Mesothelial cell of epicardium (in vitro differentiated cells): ENCODE results near the gene FAM120B. TPM values are rescaled to one million over a fixed set of nuclear protein-coding genes. Genes with fewer than 3 reads are reported as not detected.
A peak's percentile ranks its signal among the peaks of the same experiment; 100 is the strongest.

Experiments used
- DNase-seq, 2 experiments: peaks; one replicate each; pipeline ENCODE4 v3.0.0; 2021; ENCODE audit warnings: low spot score in 2 of 2; ENCODE audit not compliant: unreplicated experiment in 2 of 2
- H3K27ac Mint-ChIP-seq: 2 replicates; pipeline ENCODE4 v1.8.0; 2021; ENCODE audit warnings: mixed read lengths
- H3K27me3 Mint-ChIP-seq: 2 replicates; pipeline ENCODE4 v1.8.0; 2021; ENCODE audit warnings: low read depth, mixed read lengths
- H3K36me3 Mint-ChIP-seq: 2 replicates; pipeline ENCODE4 v1.8.0; 2021; ENCODE audit warnings: mixed read lengths
- H3K4me1 Mint-ChIP-seq: 2 replicates; pipeline ENCODE4 v1.8.0; 2021; ENCODE audit warnings: mixed read lengths
- H3K4me3 Mint-ChIP-seq: 2 replicates; pipeline ENCODE4 v1.8.0; 2021; ENCODE audit warnings: mild to moderate bottlenecking, moderate library complexity, mixed read lengths
- H3K9me3 Mint-ChIP-seq: 2 replicates; pipeline ENCODE4 v1.8.0; 2021; ENCODE audit warnings: mixed read lengths
- total RNA-seq: library from RNA; stranded (reverse); gene quantifications from 3 replicates; pipeline ENCODE4 v1.2.1, GENCODE V29; 2021
- TF ChIP-seq, protein P1 (sequence below): fragments of 200-600 bp; sonication (generic); IDR thresholded peaks from one replicate; pipeline ENCODE4 v1.5.0; 2021; ENCODE audit warnings: antibody characterized with exemption; ENCODE audit not compliant: unreplicated experiment

Gene FAM120B
- total RNA-seq, 1 donor from 2014 or later, result 44.1 TPM

DNA sequence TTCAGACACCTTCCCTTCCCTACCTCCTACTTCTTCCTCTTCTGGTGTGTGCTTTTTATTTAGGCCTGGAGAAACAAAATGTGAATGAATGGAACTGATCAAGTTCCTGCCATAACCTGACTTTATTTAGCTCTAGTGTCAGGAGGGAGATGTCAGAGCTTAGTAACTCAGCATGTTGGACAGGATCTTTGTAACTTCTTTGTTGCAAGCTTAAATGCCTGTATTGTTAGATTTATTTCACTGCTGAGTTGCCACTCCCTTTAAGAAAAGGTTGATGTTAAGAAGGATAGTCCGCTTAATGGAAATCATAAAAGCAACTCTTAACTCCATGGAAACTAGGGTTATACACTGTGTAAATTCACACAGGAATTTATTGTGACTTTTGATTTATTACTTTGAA is 2.2 kb downstream of the FAM120B start:
- Mint-ChIP-seq H3K4me1 (peaks cover 27% of the 10 kb centered on the region), H3K36me3 (peaks cover 4% of the 10 kb centered on the region), H3K27me3 (no peaks in the 10 kb centered on the region), H3K9me3 (peaks cover 5% of the 10 kb centered on the region), H3K4me3 (peak overlapping the region; percentile 88), H3K27ac (no peak overlapping the region)
- TF ChIP-seq, protein P1, sequence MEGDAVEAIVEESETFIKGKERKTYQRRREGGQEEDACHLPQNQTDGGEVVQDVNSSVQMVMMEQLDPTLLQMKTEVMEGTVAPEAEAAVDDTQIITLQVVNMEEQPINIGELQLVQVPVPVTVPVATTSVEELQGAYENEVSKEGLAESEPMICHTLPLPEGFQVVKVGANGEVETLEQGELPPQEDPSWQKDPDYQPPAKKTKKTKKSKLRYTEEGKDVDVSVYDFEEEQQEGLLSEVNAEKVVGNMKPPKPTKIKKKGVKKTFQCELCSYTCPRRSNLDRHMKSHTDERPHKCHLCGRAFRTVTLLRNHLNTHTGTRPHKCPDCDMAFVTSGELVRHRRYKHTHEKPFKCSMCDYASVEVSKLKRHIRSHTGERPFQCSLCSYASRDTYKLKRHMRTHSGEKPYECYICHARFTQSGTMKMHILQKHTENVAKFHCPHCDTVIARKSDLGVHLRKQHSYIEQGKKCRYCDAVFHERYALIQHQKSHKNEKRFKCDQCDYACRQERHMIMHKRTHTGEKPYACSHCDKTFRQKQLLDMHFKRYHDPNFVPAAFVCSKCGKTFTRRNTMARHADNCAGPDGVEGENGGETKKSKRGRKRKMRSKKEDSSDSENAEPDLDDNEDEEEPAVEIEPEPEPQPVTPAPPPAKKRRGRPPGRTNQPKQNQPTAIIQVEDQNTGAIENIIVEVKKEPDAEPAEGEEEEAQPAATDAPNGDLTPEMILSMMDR, result no peak
- DNase-seq, result no peak

DNA sequence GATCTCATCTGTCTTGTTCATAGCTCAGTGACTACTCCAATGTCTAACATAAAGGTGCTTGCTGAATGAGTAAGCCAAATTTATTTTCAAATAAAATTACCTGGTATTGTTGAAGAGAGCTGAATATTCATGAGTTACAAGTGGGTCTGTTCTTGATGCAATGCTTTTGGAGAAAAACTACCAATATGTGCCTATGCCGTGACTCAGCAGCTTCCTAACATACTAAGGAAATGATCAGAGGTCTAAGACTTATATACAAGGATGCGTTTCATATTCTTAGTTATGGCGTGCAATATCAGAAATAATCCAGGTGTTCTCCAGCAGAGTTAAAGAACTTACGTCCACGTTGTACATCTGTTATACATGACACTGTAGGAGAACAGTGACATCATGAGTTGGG is 5.1 kb downstream of the FAM120B start:
- TF ChIP-seq, protein P1, result no peak
- H3K27me3 Mint-ChIP-seq, result no peaks in the 10 kb centered on the region
- peaks cover 19% of the 10 kb centered on the region for H3K4me1 Mint-ChIP-seq
- H3K4me3 Mint-ChIP-seq, result no peak overlapping the region
- no peak for DNase-seq
- H3K9me3 Mint-ChIP-seq, result no peaks in the 10 kb centered on the region
- peaks cover under 1% of the 10 kb centered on the region for H3K36me3 Mint-ChIP-seq
- H3K27ac Mint-ChIP-seq, result no peak overlapping the region

DNA sequence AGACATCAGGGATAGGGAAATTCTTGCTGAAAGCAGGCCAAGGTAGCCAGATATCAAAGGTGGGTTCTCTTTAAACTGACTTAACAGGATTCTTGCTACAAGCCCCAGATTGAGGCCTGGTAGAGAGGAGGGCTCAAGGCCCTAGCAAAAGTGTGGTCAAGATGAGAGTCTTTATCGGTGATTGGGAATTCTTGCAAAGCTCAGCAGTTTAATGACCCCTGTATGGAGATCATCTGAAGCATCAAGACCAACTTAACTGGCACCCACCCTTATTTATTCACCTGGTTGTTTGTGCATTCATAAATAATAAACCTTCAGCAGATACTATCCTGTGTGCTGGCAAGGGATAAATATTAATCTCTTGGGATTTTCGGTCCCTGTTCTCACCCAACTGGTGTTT is 6.3 kb downstream of the FAM120B start:
- Mint-ChIP-seq H3K4me3 (no peak overlapping the region), H3K9me3 (no peaks in the 10 kb centered on the region), H3K27me3 (no peaks in the 10 kb centered on the region), H3K4me1 (peaks cover 10% of the 10 kb centered on the region), H3K27ac (no peak overlapping the region), H3K36me3 (peaks cover 6% of the 10 kb centered on the region)
- DNase-seq, result no peak
- TF ChIP-seq, protein P1, result no peak

DNA sequence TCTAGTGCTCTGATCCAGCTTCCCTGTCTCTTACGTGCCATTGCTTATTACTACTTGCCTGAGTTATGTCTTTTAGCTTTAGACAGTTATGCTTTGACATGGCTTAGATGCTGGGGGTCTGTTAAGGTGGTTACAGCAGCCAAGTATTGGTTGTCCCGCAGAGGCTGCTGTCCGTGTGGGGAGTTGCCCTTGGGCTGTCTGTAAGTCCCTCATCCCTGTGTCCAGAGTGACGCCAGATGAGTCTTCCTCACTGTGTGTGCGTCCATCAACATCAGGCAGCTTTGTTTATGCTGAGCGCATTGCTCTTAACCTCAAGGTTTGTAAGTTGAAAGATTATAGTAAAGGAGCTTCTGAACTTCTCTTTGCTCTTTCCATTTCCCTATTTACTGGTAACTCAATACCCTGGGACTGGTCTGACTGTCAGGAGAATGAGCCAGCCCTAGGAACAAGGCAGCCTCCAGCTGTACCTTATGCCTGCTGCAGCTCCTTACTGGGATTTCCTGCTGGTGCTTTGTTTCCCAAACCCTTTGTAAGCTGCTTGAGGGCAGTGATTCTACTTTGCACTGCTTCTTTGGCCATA is 7.2 kb downstream of the FAM120B start:
- Mint-ChIP-seq H3K27me3 (no peaks in the 10 kb centered on the region), H3K9me3 (no peaks in the 10 kb centered on the region), H3K27ac (no peak overlapping the region), H3K4me1 (peaks cover 2% of the 10 kb centered on the region), H3K36me3 (peaks cover 8% of the 10 kb centered on the region), H3K4me3 (no peak overlapping the region)
- DNase-seq, result no peak
- TF ChIP-seq, protein P1, result no peak

DNA sequence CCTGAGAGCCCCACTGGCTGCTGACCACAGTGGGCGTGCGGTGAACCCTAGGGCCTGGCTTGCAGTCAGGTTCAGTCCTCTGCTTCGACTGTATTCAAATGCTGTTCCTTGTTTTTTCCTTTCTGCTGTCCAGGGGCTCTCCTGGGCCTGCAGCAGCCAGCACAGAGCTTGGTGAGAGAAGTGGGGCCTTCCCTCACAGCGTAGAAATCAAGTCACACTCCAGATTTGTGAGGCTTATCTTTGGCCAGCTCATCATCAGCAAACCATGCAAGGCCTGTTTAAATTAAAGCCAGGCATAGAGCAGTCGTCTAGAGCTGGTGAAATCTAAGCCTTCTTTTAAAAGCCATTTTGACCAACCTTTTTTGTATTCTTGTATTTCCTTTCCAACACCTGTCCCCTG is 8.4 kb downstream of the FAM120B start:
- Mint-ChIP-seq H3K27me3 (no peaks in the 10 kb centered on the region), H3K4me1 (no peaks in the 10 kb centered on the region), H3K27ac (no peak overlapping the region), H3K4me3 (no peak overlapping the region), H3K9me3 (no peaks in the 10 kb centered on the region), H3K36me3 (peaks cover 14% of the 10 kb centered on the region)
- TF ChIP-seq, protein P1, result no peak
- no peak for DNase-seq

DNA sequence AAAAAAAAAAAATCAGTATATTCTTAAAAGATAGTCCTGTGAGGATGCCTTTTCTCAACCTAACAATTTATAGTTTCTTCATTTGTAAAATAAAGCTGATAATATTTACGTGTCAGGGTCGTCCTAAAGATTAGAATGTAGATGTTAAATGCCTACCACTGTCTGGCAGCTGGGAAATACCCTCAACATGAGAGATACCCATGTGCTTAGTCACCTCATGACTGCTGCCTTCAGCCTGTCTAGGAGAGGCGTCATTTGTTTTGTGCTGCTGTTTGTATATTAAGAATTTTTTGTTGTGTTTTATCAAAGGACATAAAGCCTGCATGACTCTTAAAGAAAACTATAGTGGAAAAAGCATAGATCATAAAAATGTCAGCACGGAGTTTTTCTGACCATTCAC is 9.5 kb downstream of the FAM120B start:
- no peak overlapping the region for H3K27ac Mint-ChIP-seq
- H3K27me3 Mint-ChIP-seq, result no peaks in the 10 kb centered on the region
- TF ChIP-seq, protein P1, result no peak
- no peaks in the 10 kb centered on the region for H3K4me1 Mint-ChIP-seq
- no peaks in the 10 kb centered on the region for H3K9me3 Mint-ChIP-seq
- DNase-seq, result no peak
- H3K4me3 Mint-ChIP-seq, result no peak overlapping the region
- peaks cover 19% of the 10 kb centered on the region for H3K36me3 Mint-ChIP-seq
